HCT116 (cell line): ENCODE measurements around the gene DNAL4.

ENCODE experiments used
- POLR2A ChIP-seq: IDR thresholded peaks from 2 replicates; pipeline ENCODE4 v1.7.0; 2011; ENCODE audit warnings: borderline replicate concordance; ENCODE audit not compliant: insufficient read depth, insufficient read length; ENCODE audit errors: extremely low read depth
- POLR2AphosphoS5 ChIP-seq: IDR thresholded peaks from 2 replicates; pipeline ENCODE4 v1.6.1; 2011; ENCODE audit warnings: mild to moderate bottlenecking, low read depth, low read length, moderate library complexity
- YY1 ChIP-seq: IDR thresholded peaks from 2 replicates; pipeline ENCODE4 v1.6.1; 2011; ENCODE audit warnings: low read length, low read depth, moderate library complexity, mild to moderate bottlenecking; ENCODE audit not compliant: insufficient replicate concordance; ENCODE audit errors: extremely low read depth
- ZNF274 ChIP-seq: fragments of 200-500 bp; sonication (Bioruptor generic); IDR thresholded peaks from 2 replicates; pipeline ENCODE4 v1.6.1; 2014; ENCODE audit warnings: mild to moderate bottlenecking, low read depth, low read length, inconsistent platforms
- TF ChIP-seq, protein P1 (sequence below), 3 experiments: fragments of 200-600 bp in 1 of 3; sonication (generic) in 1 of 3; IDR thresholded peaks in 2 of 3; conservative IDR thresholded peaks in 1 of 3; 2 replicates each; pipeline ENCODE4 v1.5.1; 2012 to 2017; ENCODE audit warnings: low read depth in 2 of 3, low read length in 2 of 3, antibody characterized with exemption in 1 of 3, borderline replicate concordance in 1 of 3, control low read depth in 1 of 3, mild to moderate bottlenecking in 1 of 3, mixed read lengths in 1 of 3, mixed run types in 1 of 3, moderate library complexity in 1 of 3; ENCODE audit not compliant: insufficient read depth in 1 of 3

DNA sequence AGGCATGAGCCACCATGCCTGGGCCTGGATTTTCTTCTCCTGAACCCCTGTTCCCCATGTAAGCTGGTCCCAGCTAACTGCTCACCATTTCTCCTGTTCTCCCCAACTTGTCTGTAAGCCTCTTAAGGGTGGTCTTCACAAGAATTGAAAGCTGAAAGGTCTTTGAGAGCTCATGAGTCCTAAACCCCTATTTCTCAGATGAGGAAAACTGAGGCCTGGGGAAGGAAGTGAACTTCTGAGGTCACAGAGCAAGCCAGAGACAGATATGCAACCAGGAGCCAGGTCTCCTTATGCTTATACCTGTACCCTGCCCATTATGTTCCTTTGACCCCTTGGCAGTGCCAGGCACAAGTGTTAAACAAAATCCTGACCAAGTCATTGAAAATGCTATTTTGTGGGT, 33.6 kb upstream of the DNAL4 start:
- TF ChIP-seq, protein P1, sequence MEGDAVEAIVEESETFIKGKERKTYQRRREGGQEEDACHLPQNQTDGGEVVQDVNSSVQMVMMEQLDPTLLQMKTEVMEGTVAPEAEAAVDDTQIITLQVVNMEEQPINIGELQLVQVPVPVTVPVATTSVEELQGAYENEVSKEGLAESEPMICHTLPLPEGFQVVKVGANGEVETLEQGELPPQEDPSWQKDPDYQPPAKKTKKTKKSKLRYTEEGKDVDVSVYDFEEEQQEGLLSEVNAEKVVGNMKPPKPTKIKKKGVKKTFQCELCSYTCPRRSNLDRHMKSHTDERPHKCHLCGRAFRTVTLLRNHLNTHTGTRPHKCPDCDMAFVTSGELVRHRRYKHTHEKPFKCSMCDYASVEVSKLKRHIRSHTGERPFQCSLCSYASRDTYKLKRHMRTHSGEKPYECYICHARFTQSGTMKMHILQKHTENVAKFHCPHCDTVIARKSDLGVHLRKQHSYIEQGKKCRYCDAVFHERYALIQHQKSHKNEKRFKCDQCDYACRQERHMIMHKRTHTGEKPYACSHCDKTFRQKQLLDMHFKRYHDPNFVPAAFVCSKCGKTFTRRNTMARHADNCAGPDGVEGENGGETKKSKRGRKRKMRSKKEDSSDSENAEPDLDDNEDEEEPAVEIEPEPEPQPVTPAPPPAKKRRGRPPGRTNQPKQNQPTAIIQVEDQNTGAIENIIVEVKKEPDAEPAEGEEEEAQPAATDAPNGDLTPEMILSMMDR (IDR thresholded peaks at IDR 0.05 in 2 of 3, conservative IDR thresholded peaks at IDR 0.05 in 1 of 3; ENCODE audit: borderline replicate concordance in 1 of 3, insufficient read depth in 1 of 3, low read depth in 2 of 3, low read length in 2 of 3), result no peak
- TF ChIP-seq POLR2A (no peak), YY1 (no peak), ZNF274 (no peak), POLR2AphosphoS5 (no peak)
